HG02852 (cell line): Measurements from ENCODE around the gene PLCE1.

Experiments used
- ATAC-seq: cut with Tn5 transposase; IDR thresholded peaks from one replicate; pipeline ENCODE4 v1.9.1; 2021; ENCODE audit warnings: mild to moderate bottlenecking, moderate library complexity; ENCODE audit not compliant: unreplicated experiment

Gene PLCE1

GRCh38 chr10:94016727-94017714 lies 23.3 kb downstream of the PLCE1 start:
- no peak for ATAC-seq

- ATAC-seq: no peak
Observed at GRCh38 chr10:94018107-94018506, 24.4 kb downstream of the PLCE1 start.

DNA sequence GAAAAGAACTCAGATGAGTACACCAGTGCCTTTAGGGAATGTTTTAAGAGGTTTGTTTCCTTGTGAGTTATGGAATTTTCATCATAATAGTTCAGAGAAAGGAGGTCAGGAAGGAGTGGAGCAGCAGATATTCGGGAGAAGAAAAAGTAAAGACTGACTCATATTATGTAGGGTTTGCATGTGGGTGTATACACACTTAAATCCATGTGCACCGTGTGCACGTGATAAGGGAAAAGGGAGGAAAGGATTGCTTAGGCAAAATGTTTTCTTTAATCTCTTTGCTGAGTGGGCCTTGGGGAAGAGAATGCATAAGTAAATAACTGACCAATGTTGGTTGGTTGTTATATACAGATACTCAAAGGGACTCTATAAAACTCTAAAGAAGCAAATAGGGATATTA lies 30.2 kb downstream of the PLCE1 start:
- no peak for ATAC-seq

DNA sequence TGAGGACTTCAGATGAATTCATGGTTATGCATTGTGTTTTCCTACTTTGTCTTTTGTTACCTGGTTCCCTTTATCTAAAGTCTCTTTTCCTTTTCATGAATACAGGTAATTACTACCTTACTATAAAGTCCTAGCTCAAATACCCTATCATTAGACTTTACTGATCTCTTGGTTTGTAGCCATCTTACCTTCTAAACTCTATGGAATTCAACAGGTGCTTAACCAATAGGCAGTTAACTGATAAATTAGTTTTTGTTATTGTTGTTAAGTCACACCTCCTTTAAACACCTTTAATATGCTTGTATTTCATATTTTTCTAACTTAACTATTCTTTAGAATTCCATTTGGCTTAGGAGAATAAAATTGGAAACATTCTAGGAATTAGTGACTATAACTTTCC lies 30.7 kb downstream of the PLCE1 start:
- no peak for ATAC-seq

GRCh38 chr10:94025806-94026205 lies 32.1 kb downstream of the PLCE1 start:
- no peak for ATAC-seq

GRCh38 chr10:94027197-94027596 lies 33.5 kb downstream of the PLCE1 start:
- ATAC-seq: no peak

DNA sequence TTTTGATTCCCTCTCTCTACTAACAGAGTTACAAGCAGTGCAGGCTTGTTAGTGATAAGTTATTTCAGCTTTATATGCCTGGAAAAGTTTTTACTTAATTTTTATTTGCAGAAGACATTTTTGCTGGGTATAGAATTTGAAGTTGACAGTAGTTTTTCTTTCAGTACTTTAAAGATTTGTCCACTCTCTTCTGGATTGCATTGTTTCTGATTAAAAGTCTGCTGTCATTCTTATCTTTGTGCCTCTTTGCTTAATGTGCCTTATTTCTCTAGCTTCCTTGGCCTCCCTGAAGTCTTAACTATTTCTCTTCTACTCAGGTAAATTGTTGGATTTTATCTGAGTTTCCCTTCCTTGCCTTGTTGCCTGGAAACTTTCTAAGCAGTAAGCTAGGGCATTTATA lies 36.2 kb downstream of the PLCE1 start:
- ATAC-seq: no peak

DNA sequence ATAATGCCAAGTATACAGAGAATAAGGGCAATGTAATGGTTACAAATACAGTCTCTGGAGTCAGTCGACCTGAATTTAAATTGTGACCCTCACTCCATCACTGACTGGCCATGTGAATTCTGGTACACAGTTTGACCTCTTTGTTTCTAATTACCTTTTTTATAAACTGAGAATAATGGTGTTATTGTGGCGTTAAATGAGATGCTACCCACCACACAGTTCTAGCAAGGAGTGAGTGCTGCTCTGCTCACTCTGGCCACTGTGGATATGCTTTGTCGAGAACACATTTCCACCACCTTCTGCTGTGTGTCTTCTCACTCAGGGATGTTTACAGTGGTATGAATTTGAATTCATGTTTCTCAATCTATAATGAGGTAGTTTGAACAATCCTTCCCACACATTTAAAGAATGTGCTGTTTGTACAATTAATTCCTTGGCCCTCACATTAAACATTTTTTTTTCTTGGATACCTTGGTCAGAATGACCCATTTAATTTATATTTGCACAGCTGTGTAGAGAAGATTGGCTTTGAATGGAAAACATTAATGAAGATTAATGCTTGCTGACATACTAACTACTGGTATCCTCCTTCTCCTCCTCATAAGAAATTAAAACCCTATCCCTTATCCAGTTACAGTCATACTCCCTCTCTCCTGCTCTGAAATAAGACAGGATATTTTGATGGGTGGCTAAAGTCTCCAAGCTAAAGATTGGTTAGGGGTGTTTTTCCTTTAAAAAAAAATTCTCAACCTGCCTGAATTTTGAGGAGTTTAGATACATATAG lies 42.4 kb downstream of the PLCE1 start:
- ATAC-seq: no peak

GRCh38 chr10:94036766-94037033 lies 43.0 kb downstream of the PLCE1 start:
- ATAC-seq: no peak

GRCh38 chr10:94037286-94037685 lies 43.6 kb downstream of the PLCE1 start:
- no peak for ATAC-seq

DNA sequence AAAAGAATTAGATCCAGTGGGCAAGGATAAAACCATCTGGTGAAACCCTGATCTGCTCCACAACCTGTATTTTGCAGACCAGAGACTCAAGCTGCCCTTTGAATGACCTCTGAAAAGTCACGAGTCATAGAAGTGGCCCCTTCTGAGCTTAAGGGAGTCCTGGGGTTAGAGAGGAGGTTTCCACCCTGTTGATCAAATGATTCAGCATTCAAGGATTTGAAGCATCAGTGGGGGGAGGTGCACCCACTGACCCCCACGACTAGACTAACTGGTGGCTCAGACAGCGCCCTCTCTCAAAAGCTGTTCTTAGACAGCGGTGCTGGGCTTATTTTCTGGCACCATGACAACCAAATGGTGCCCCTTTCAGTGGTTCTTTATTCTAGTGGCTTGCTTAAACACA lies 44.3 kb downstream of the PLCE1 start:
- no peak for ATAC-seq

DNA sequence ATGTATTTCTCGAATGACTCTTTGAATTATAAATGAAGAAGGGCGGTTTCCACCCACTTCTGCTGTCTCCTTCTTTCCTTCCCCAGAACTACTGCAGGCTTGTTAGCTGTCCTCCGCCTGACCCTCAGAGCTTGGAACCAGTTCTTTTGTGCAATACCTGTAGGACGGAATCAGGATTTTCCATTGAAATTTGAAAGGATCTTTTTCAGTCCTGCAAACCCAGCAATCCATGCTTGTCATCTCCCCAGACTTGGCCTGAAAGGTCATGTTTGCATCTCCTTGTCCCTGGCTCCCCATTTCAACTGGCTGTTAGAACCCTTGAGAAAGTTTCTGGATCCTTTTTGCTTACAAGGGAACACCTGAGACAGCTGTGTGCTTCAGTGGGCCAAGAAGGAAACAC lies 47.5 kb downstream of the PLCE1 start:
- ATAC-seq: no peak

GRCh38 chr10:94042001-94042833 lies 48.5 kb downstream of the PLCE1 start:
- no peak for ATAC-seq

- ATAC-seq: no peak
Observed at GRCh38 chr10:94042834-94043175, 49.1 kb downstream of the PLCE1 start.
